NCI-H446 (cell line): ENCODE data around the gene SESN3.
"Not testable (repeated sequence)": the region's sequence is repeated elsewhere in the genome, so short reads cannot be mapped to it uniquely, and the experiment has no call there.

Experiments
- DNase-seq, 2 experiments: peaks; one replicate each; lab custom pipeline; 2025; lab: John Stamatoyannopoulos, UW

The SESN3 gene

GRCh38 chr11:95219599-95219998 lies 11.4 kb downstream of the SESN3 start:
- no peak for DNase-seq

GRCh38 chr11:95218149-95218548 lies 12.9 kb downstream of the SESN3 start:
- DNase-seq, result no peak

GRCh38 chr11:95212609-95213008 lies 18.4 kb downstream of the SESN3 start:
- no peak for DNase-seq

GRCh38 chr11:95209535-95209934 lies 21.5 kb downstream of the SESN3 start:
- not testable (repeated sequence) for DNase-seq

- no peak for DNase-seq
These were observed 30.1 kb downstream of the SESN3 start for GRCh38 chr11:95200781-95201457.

GRCh38 chr11:95195831-95196230 lies 35.2 kb downstream of the SESN3 start:
- no peak for DNase-seq

- no peak for DNase-seq
These were observed 37.5 kb downstream of the SESN3 start for GRCh38 chr11:95193541-95193940.

GRCh38 chr11:95192717-95193116 lies 38.3 kb downstream of the SESN3 start:
- no peak for DNase-seq

GRCh38 chr11:95187723-95188122 lies 43.3 kb downstream of the SESN3 start:
- no peak for DNase-seq

- DNase-seq, result no peak
These were observed 48.6 kb downstream of the SESN3 start for GRCh38 chr11:95182397-95182796.

GRCh38 chr11:95175818-95176380 lies 55.1 kb downstream of the SESN3 start:
- no peak for DNase-seq

- DNase-seq, result no peak
These were observed 60.7 kb downstream of the SESN3 start for GRCh38 chr11:95170294-95170693.

- no peak for DNase-seq
These were observed 64.2 kb downstream of the SESN3 start for GRCh38 chr11:95166781-95167180.

GRCh38 chr11:95165638-95166037 lies 65.4 kb downstream of the SESN3 start:
- no peak for DNase-seq

- no peak for DNase-seq
These were observed 67.9 kb downstream of the SESN3 start for GRCh38 chr11:95163106-95163505.

- DNase-seq, result peak in 1 of 2 experiments; percentile 41
These were observed 69.8 kb downstream of the SESN3 start for GRCh38 chr11:95161248-95161647.

- DNase-seq, result no peak
These were observed 73.2 kb downstream of the SESN3 start for GRCh38 chr11:95157824-95158223.

- peak; percentile 61 to 80 for DNase-seq
These were observed 74.0 kb downstream of the SESN3 start for GRCh38 chr11:95156916-95157541.

- DNase-seq, result peak in 1 of 2 experiments; percentile 30
These were observed 74.8 kb downstream of the SESN3 start for GRCh38 chr11:95156133-95156721.

- DNase-seq, result no peak
These were observed 75.6 kb downstream of the SESN3 start for GRCh38 chr11:95155385-95155784.

- DNase-seq, result peak; percentile 37 to 80
These were observed 76.5 kb downstream of the SESN3 start for GRCh38 chr11:95154514-95154913.

GRCh38 chr11:95153857-95154246 lies 77.2 kb downstream of the SESN3 start:
- DNase-seq, result no peak
